ENCODE data around the gene DAO.

The DAO gene

DNA sequence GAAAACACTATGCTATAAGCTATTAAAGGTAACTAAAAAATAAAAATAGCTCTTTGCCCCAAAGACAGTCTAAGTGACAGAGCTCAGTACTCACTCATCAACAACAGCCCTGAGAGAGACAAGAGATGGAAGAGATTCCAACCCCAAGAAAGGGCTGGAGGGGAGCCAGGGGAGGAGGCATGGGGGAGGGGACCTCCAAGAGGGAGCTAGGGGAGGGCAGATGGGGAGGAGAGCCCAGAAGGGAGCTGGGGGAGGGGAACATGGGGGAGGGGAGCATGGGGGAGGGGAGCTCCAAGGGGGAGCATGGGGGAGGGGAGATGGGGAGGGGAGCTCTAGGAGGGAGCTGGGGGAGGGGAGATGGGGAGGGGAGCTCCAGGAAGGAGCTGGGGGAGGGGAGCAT is 30.2 kb upstream of the DAO start:
- no peak overlapping the region for H3K4me3 ChIP-seq (replicated peaks in 1 of 2; ENCODE audit: low read depth in 2 of 2, low read length in 2 of 2)
- TF ChIP-seq, protein P1, sequence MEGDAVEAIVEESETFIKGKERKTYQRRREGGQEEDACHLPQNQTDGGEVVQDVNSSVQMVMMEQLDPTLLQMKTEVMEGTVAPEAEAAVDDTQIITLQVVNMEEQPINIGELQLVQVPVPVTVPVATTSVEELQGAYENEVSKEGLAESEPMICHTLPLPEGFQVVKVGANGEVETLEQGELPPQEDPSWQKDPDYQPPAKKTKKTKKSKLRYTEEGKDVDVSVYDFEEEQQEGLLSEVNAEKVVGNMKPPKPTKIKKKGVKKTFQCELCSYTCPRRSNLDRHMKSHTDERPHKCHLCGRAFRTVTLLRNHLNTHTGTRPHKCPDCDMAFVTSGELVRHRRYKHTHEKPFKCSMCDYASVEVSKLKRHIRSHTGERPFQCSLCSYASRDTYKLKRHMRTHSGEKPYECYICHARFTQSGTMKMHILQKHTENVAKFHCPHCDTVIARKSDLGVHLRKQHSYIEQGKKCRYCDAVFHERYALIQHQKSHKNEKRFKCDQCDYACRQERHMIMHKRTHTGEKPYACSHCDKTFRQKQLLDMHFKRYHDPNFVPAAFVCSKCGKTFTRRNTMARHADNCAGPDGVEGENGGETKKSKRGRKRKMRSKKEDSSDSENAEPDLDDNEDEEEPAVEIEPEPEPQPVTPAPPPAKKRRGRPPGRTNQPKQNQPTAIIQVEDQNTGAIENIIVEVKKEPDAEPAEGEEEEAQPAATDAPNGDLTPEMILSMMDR (IDR thresholded peaks at IDR 0.05; ENCODE audit: low read depth, low read length) = no peak
- DNase-seq (ENCODE audit: low read depth in 2 of 2) = peak in 1 of 2 donors; percentile 66

DNA sequence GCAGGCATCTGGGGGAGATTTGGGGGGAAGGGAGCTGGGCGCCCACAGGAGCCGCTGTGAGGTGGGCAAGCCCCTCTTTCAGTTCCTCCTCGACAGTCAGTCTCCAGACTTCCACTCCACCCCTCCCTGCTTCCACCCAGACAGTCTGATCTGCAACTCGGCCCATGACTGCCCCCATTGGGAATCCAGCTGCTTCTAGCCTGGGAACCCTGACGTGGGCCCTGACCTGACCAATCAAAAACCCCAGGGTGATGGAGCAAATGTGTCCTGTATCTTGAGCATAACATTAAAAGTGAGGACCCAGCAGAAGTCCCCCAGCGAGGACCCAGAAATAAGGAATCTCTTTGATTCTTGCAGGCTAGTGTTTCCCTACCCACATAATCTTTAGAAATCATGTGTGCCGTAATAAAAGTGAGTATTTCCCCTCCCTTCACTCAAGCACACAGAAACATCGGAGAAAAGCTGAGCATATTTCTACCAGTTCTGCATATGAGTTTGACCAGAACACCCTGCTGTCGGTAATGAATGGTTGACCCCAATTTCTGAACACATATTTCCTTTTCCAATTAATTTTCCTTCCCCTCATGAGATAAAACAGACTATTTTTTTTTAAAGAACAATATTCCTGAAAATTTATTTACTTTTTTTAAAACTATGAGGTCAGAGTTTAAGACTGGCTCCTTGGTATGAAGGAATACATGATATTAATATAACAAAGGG is 28.9 kb upstream of the DAO start:
- TF ChIP-seq, protein P1 (IDR thresholded peaks at IDR 0.05; ENCODE audit: low read depth, low read length) = peak; percentile 17
- DNase-seq (ENCODE audit: low read depth in 2 of 2) = peak; percentile 86 to 97
- no peak overlapping the region for H3K4me3 ChIP-seq (replicated peaks in 1 of 2; ENCODE audit: low read depth in 2 of 2, low read length in 2 of 2)

DNA sequence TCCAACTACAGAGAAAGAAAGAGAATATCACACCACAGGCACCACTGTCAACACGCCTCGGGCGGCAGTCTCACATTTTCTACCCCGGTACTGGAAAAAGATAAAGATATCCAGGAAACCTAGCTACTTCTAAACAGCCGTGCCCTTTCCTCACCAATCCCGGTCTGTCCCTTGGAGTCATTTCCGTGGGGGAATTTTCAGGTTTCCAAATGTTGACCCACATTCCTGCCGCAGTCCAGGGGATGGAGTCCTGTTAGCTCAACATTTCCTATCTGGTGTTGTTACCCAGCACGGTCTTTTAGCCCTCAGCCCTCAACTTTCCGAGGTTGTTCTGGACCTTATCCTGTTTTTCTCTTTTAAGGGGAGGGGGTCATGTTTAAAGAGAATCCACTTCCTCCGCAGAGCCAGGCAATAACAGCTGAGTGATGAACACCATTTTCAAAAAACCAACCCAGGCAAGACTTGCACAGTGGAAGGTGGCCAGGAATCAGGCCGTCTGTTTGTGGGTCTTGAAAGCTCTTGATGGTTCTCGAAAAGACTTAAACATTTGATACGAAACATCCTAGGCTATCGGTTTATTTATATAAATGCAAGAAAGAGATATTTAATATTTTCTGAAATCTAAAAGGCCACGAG is 27.1 kb upstream of the DAO start:
- H3K4me3 ChIP-seq (replicated peaks in 1 of 2; ENCODE audit: low read depth in 2 of 2, low read length in 2 of 2) = peak overlapping the region; percentile 12 to 39
- DNase-seq (ENCODE audit: low read depth in 2 of 2) = peak; percentile 77
- TF ChIP-seq, protein P1 (IDR thresholded peaks at IDR 0.05; ENCODE audit: low read depth, low read length) = no peak

DNA sequence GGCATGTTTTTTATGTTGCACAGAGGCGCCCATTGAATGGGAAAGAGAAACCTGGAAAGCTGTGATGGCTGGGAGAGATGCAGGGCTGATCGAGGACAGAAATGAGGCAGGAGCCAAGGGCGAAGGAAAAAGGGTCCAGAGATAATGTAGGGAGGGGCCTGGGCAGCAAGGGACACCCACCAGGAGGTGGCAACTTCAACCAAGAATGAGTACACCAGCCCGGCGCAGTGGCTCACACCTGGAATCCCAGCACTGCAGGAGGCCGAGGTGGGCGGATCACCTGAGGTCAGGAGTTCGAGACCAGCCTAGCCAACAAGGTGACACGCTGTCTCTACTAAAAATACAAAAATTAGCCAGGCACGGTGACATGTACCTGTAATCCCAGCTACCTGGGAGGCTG is 26.5 kb upstream of the DAO start:
- DNase-seq (ENCODE audit: low read depth in 2 of 2) = no peak

DNA sequence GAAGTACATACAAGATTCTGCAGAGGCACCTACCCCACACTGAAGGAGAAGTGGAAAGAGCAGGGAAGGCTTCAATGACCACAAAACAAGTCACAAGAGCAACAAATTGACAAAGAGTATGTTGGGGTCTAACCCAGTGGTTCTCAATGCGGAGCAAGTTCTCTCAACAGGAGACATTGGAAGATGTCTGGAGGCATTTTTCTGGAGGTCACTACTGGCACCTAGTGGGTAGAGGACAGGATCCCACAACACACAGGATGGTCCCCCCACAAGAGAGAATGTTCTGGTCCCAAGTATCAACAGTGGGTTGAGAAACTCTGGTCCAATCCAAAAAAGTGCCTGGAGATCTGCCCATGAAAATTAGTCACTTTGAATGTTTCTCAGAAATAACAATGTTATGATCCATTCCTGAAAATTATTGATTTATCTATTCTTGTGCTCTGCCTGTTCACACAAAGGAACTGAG is 25.9 kb upstream of the DAO start:
- peak; percentile 94 to 97 for DNase-seq (ENCODE audit: low read depth in 2 of 2)
- TF ChIP-seq, protein P1 (IDR thresholded peaks at IDR 0.05; ENCODE audit: low read depth, low read length) = peak; percentile 53
- peak overlapping the region in 1 of 2 donors; percentile 19 for H3K4me3 ChIP-seq (replicated peaks in 1 of 2; ENCODE audit: low read depth in 2 of 2, low read length in 2 of 2)

More for the DNA sequence above, 26.5 kb upstream of the DAO start:
- peak overlapping the region in 1 of 2 donors; percentile 28 for H3K4me3 ChIP-seq (replicated peaks in 1 of 2; ENCODE audit: low read depth in 2 of 2, low read length in 2 of 2)
- TF ChIP-seq, protein P1 (IDR thresholded peaks at IDR 0.05; ENCODE audit: low read depth, low read length) = no peak

DNA sequence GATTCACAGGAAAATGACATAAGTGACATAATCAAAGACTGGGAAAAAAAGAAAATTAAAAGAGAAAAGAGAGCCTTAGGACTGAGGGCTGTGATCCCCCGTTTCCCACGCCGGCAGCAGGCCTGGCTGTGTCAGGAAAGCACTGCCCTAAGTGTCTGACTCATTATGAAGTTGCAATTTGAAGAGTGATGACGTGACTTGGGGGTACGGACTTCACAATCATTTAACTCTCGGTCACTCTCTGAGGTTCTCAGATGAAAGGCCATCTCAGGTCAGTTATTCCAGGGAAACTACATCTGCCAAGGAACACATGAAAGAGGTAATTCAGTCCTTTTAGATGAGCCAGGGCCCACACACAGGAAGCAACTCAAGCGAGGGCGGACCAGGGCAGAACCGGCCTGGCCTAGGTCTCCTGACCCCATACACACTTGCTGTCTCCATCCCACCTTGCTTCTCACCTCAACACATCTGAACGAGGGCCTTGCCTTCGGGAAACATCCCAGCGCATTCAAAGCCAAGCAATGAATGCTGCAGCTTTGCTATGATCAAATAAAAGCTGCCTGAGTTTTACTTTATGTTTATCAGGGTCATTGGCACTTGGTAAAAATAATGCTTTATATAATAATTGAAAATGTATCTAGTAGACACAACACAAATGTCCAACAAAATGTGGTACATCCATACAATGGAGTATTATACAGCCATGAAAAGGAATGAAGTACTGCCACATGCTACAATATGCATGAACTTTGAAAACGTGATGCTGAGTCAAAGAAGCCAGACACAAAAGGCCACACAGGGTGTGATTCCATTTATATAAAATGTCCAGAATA is 25.2 kb upstream of the DAO start:
- TF ChIP-seq, protein P1 (IDR thresholded peaks at IDR 0.05; ENCODE audit: low read depth, low read length) = no peak
- peak; percentile 96 to 99 for DNase-seq (ENCODE audit: low read depth in 2 of 2)
- H3K4me3 ChIP-seq (replicated peaks in 1 of 2; ENCODE audit: low read depth in 2 of 2, low read length in 2 of 2) = peak overlapping the region in 1 of 2 donors; percentile 22
